Astrocyte of the cerebellum (primary cell): ENCODE measurements around the gene ESPN.
"Not testable (repeated sequence)": the region's sequence is repeated elsewhere in the genome, so short reads cannot be mapped to it uniquely, and the experiment has no call there.

Experiments
- DNase-seq: peaks from one replicate; pipeline ENCODE4 v3.0.0-alpha.2; 2011; ENCODE audit warnings: low read depth
- H3K4me3 ChIP-seq: 2 replicates; pipeline ENCODE4 v1.5.1; 2011; ENCODE audit warnings: mild to moderate bottlenecking, low read depth, low read length, moderate library complexity
- CTCF ChIP-seq: IDR thresholded peaks from 2 replicates; pipeline ENCODE4 v1.5.1; 2012; ENCODE audit warnings: low read length, low read depth, moderate library complexity, mild to moderate bottlenecking; ENCODE audit errors: missing control alignments
- in situ Hi-C: cut with HindIII; loops from 2 replicates; pipeline ENCODE4 v1.10.0; 2017; ENCODE audit warnings: low sequenced_read_pairs

ESPN gene

GRCh38 chr1:6431645-6432579 lies 7.3 kb downstream of the ESPN start:
- in situ Hi-C loops, DNase-seq, H3K4me3 ChIP-seq: not testable (repeated sequence)

GRCh38 chr1:6434186-6434585 lies 9.6 kb downstream of the ESPN start:
- TF ChIP-seq CTCF, result no peak
- no peak for DNase-seq
- in situ Hi-C loops, result no loop called here
- H3K4me3 ChIP-seq, result no peak overlapping the region

GRCh38 chr1:6435129-6435528 lies 10.6 kb downstream of the ESPN start:
- no peak for DNase-seq
- in situ Hi-C loops, result no loop called here
- H3K4me3 ChIP-seq, result no peak overlapping the region
- TF ChIP-seq CTCF, result no peak

GRCh38 chr1:6435547-6435946 lies 11.0 kb downstream of the ESPN start:
- in situ Hi-C loops, result no loop called here
- TF ChIP-seq CTCF, result no peak
- DNase-seq, result no peak
- H3K4me3 ChIP-seq, result no peak overlapping the region

- in situ Hi-C loops, H3K4me3 ChIP-seq, DNase-seq: not testable (repeated sequence)
Measured at GRCh38 chr1:6436277-6436676, 11.7 kb downstream of the ESPN start.

GRCh38 chr1:6437012-6437700 lies 12.6 kb downstream of the ESPN start:
- DNase-seq, H3K4me3 ChIP-seq, in situ Hi-C loops: not testable (repeated sequence)

- TF ChIP-seq CTCF, result peak; percentile 95
- H3K4me3 ChIP-seq, result no peak overlapping the region
- in situ Hi-C loops, result no loop called here
- DNase-seq, result peak; percentile 20
Measured at GRCh38 chr1:6438047-6438525, 13.5 kb downstream of the ESPN start.
